Endothelial cell of hepatic sinusoid (primary cell): Measurements from ENCODE around the gene XRCC1.

Experiments used
- in situ Hi-C: cut with HindIII; loops from 2 replicates; pipeline ENCODE4 v1.10.0; 2017; ENCODE audit warnings: low sequenced_read_pairs

The XRCC1 gene

GRCh38 chr19:43578787-43579186 lies 3.5 kb upstream of the XRCC1 start:
- in situ Hi-C loops: loop anchor here (5.0 kb wide), 1 partner anchor 41 kb away; no protein-coding TSS in a partner anchor

GRCh38 chr19:43575955-43576878 lies 890 bp upstream of the XRCC1 start:
- in situ Hi-C loops: loop anchor here (5.0 kb wide), 1 partner anchor 39 kb away; no protein-coding TSS in a partner anchor

- in situ Hi-C loops: loop anchor here (5.0 kb wide), 1 partner anchor 37 kb away; no protein-coding TSS in a partner anchor
These were observed 737 bp downstream of the XRCC1 start for GRCh38 chr19:43574424-43575155.

GRCh38 chr19:43572171-43572588 lies 3.1 kb downstream of the XRCC1 start:
- in situ Hi-C loops: no loop called here

- in situ Hi-C loops: no loop called here
These were observed 5.0 kb downstream of the XRCC1 start for GRCh38 chr19:43570174-43570791.

- in situ Hi-C loops: no loop called here
These were observed 5.7 kb downstream of the XRCC1 start for GRCh38 chr19:43569657-43570056.

GRCh38 chr19:43564800-43565199 lies 10.5 kb downstream of the XRCC1 start:
- in situ Hi-C loops: no loop called here

GRCh38 chr19:43563816-43564457 lies 11.4 kb downstream of the XRCC1 start:
- in situ Hi-C loops: no loop called here

- in situ Hi-C loops: no loop called here
These were observed 12.6 kb downstream of the XRCC1 start for GRCh38 chr19:43562698-43563241.

- in situ Hi-C loops: no loop called here
These were observed 13.1 kb downstream of the XRCC1 start for GRCh38 chr19:43562226-43562697.

- in situ Hi-C loops: no loop called here
These were observed 14.0 kb downstream of the XRCC1 start for GRCh38 chr19:43561139-43561970.

- in situ Hi-C loops: no loop called here
These were observed 14.6 kb downstream of the XRCC1 start for GRCh38 chr19:43560687-43561086.

GRCh38 chr19:43555185-43555770 lies 20.0 kb downstream of the XRCC1 start:
- in situ Hi-C loops: loop anchor here (10.0 kb wide), 1 partner anchor 170 kb away; no protein-coding TSS in a partner anchor

- in situ Hi-C loops: loop anchor here (10.0 kb wide), 1 partner anchor 170 kb away; no protein-coding TSS in a partner anchor
These were observed 20.9 kb downstream of the XRCC1 start for GRCh38 chr19:43554317-43554895.

- in situ Hi-C loops: loop anchor here (10.0 kb wide), 1 partner anchor 171 kb away; no protein-coding TSS in a partner anchor
These were observed 21.7 kb downstream of the XRCC1 start for GRCh38 chr19:43553656-43554055.

- in situ Hi-C loops: loop anchor here (10.0 kb wide), 1 partner anchor 172 kb away; no protein-coding TSS in a partner anchor
These were observed 22.7 kb downstream of the XRCC1 start for GRCh38 chr19:43552616-43553015.

- in situ Hi-C loops: loop anchor here (10.0 kb wide), 1 partner anchor 173 kb away; no protein-coding TSS in a partner anchor
These were observed 23.2 kb downstream of the XRCC1 start for GRCh38 chr19:43552198-43552450.

- in situ Hi-C loops: loop anchor here (10.0 kb wide), 1 partner anchor 173 kb away; no protein-coding TSS in a partner anchor
These were observed 23.7 kb downstream of the XRCC1 start for GRCh38 chr19:43551399-43552197.
